Measurements from ENCODE around the gene SDCCAG8. TPM values are rescaled to one million over a fixed set of nuclear protein-coding genes. Genes with fewer than 3 reads are reported as not detected.

SDCCAG8 gene
- total and polyA plus RNA-seq, 10 donors, result 14.8 to 79.3 (median 46.5) TPM

GRCh38 chr1:243535014-243535413 lies 279.2 kb downstream of the SDCCAG8 start:
- Histone ChIP-seq H3K9me3 (no peaks in the 10 kb centered on the region), H3K4me1 (no peaks in the 10 kb centered on the region), H3K4me3 (no peak overlapping the region), H3K27ac (no peak overlapping the region), H3K36me3 (no peaks in the 10 kb centered on the region), H3K27me3 (replicated peaks in 1 of 7) (no peaks in the 10 kb centered on the region)
- no peak for TF ChIP-seq POLR2A (IDR thresholded peaks at IDR 0.05)
- no peak for TF ChIP-seq POLR2AphosphoS5 (IDR thresholded peaks at IDR 0.05)
- TF ChIP-seq CTCF (IDR thresholded peaks at IDR 0.05 in 8 of 11, conservative IDR thresholded peaks at IDR 0.05 in 3 of 11), result no peak
- no peak for DNase-seq
- WGBS, 5 donors, result 91 to 98% (median 96%) methylated on average over 1 of the region's 1 CpG
- intact Hi-C loops (cut with DNase I; ENCODE audit: low total_unique reads), result no loop called here

GRCh38 chr1:243539636-243540035 lies 283.8 kb downstream of the SDCCAG8 start:
- no peaks in the 10 kb centered on the region for H3K9me3 ChIP-seq
- TF ChIP-seq POLR2A (IDR thresholded peaks at IDR 0.05), result no peak
- TF ChIP-seq CTCF (IDR thresholded peaks at IDR 0.05 in 8 of 11, conservative IDR thresholded peaks at IDR 0.05 in 3 of 11), result no peak
- no peak for TF ChIP-seq POLR2AphosphoS5 (IDR thresholded peaks at IDR 0.05)
- no peaks in the 10 kb centered on the region for H3K27me3 ChIP-seq (replicated peaks in 1 of 7)
- intact Hi-C loops (cut with DNase I; ENCODE audit: low total_unique reads), result no loop called here
- no peak overlapping the region for H3K27ac ChIP-seq
- DNase-seq, result no peak
- no peaks in the 10 kb centered on the region for H3K4me1 ChIP-seq
- H3K36me3 ChIP-seq, result peaks cover 0 to 19% (median 7%) of the 10 kb centered on the region in 6 donors
- H3K4me3 ChIP-seq, result no peak overlapping the region

- no peak overlapping the region for H3K27ac ChIP-seq
- no peaks in the 10 kb centered on the region for H3K4me1 ChIP-seq
- 72 to 83% (median 79%) methylated on average over 7 of the region's 7 CpGs for WGBS, 5 donors
- no peak overlapping the region for H3K4me3 ChIP-seq
- H3K9me3 ChIP-seq, result no peaks in the 10 kb centered on the region
- no peaks in the 10 kb centered on the region for H3K27me3 ChIP-seq (replicated peaks in 1 of 7)
- intact Hi-C loops (cut with DNase I; ENCODE audit: low total_unique reads), result no loop called here
- DNase-seq, result no peak
- peaks cover 0 to 38% (median 11%) of the 10 kb centered on the region in 6 donors for H3K36me3 ChIP-seq
- TF ChIP-seq POLR2A (IDR thresholded peaks at IDR 0.05), result no peak
- TF ChIP-seq POLR2AphosphoS5 (IDR thresholded peaks at IDR 0.05), result no peak
- no peak for TF ChIP-seq CTCF (IDR thresholded peaks at IDR 0.05 in 8 of 11, conservative IDR thresholded peaks at IDR 0.05 in 3 of 11)
These were observed 287.0 kb downstream of the SDCCAG8 start for GRCh38 chr1:243542739-243543415.

GRCh38 chr1:243543501-243543900 lies 287.7 kb downstream of the SDCCAG8 start:
- H3K9me3 ChIP-seq, result no peaks in the 10 kb centered on the region
- 82 to 92% (median 84%) methylated on average over 2 of the region's 2 CpGs for WGBS, 5 donors
- TF ChIP-seq POLR2AphosphoS5 (IDR thresholded peaks at IDR 0.05), result no peak
- TF ChIP-seq CTCF (IDR thresholded peaks at IDR 0.05 in 8 of 11, conservative IDR thresholded peaks at IDR 0.05 in 3 of 11), result no peak
- TF ChIP-seq POLR2A (IDR thresholded peaks at IDR 0.05), result no peak
- no peak for DNase-seq
- no peak overlapping the region for H3K4me3 ChIP-seq
- H3K4me1 ChIP-seq, result no peaks in the 10 kb centered on the region
- intact Hi-C loops (cut with DNase I; ENCODE audit: low total_unique reads), result no loop called here
- no peak overlapping the region for H3K27ac ChIP-seq
- H3K27me3 ChIP-seq (replicated peaks in 1 of 7), result no peaks in the 10 kb centered on the region
- H3K36me3 ChIP-seq, result peaks cover 0 to 39% (median 11%) of the 10 kb centered on the region in 6 donors

All from spleen (tissue), 11 donors.